DMS153 treated with DMSO at 0.1 percent for 48 hours (cell line): ENCODE results near the gene RAP1A.
A peak's percentile ranks its signal among the peaks of the same experiment; 100 is the strongest.
"Not testable (repeated sequence)": the region's sequence is repeated elsewhere in the genome, so short reads cannot be mapped to it uniquely, and the experiment has no call there.

Experiments used
- DNase-seq: peaks from one replicate; lab custom pipeline; 2025; ENCODE audit not compliant: unreplicated experiment; lab: John Stamatoyannopoulos, UW

The RAP1A gene

DNA sequence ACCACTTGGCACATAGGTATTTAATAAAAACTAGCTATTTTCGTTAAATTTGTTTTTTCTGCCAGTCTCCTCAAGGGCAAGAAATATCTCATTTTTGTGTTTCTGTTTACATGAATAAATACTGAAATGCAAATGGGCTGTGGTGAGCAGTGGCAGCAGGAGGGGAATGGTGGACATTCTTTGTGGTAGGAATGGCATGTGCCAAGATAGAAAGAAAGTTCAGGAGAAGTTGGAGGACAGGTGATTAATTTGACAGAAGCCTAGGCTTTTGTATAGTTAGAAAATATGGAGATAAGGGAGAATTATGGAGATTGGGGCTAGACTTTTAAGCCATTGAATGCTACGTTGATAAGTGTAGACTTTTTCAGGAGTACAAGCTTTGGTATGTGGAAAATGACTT, 8.6 kb downstream of the RAP1A start:
- DNase-seq, result no peak

GRCh38 chr1:111629190-111629954, 9.8 kb downstream of the RAP1A start:
- no peak for DNase-seq

- no peak for DNase-seq
These were observed 11.0 kb downstream of the RAP1A start for GRCh38 chr1:111630567-111630966.

- no peak for DNase-seq
These were observed 11.9 kb downstream of the RAP1A start for GRCh38 chr1:111631502-111631901.

DNA sequence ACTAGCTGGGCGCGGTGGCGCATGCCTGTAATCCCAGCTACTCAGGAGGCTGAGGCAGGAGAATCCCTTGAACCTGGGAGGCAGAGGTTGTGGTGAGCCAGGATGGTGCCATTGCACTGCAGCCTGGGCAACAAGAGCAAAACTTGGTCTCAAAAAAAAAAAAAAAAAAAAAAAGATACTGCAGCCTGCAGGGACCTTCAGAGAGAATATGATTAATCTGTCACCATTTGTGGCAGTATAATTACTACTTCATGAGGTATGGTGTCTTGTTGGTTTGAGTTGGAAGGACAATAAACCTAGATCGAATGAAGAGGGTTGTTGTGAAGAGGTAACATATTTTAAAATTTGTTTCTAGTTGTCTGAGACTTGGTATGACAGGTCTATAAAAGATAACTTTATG, 13.2 kb downstream of the RAP1A start:
- not testable (repeated sequence) for DNase-seq

DNA sequence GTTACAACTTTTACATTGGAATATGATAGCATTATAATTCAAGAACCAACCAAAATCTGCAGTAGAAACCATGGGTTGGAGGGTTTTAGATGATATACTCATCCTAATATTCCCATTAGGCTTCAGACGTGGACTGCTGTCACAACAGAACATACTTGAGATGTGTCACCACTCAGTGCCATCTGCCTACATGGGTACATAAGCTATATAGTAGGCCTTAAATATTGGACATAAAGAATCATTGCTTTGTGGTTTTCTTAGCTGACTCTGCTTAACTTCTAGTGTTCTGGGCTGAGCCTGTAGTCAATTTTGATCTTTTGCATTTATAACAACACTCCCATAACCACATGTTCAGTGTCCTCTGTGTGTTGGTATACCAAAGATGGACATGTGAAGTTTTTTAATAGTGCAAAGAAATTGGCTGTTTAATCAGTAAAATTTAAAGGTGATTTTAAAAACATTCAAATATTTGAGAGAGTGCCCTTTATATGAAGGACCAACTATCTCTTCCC, 14.2 kb downstream of the RAP1A start:
- no peak for DNase-seq

DNA sequence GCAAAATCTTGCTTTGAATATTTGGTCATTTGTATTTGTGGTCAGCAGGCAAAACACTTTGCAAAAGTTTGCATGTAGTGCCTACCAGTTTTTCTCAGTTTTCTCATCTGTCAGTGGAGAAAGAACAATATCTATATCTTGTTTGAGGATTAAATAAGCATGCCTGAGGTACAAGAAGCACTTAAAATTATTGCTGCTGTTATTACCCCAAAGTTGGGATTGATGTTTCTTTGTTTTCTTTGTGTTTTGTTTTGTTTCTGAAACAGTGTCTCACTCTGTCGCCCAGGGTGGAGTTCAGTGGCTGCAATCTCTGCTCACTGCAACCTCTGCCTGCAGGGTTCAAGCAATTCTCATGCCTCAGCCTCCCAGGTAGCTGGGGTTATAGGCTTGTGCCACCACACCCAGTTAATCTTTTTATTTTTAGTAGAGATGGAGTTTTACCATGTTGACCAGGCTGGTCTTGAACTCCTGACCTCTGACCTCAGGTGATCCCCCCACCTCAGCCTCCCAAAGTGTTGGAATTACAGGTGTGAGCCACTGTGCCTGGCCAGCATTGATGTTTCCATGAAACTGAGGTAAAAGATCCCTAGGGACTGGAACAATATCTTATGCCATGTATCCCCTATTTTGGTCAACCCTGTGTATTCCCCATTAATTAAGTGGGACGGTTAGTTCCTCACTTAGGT, 15.9 kb downstream of the RAP1A start:
- DNase-seq, result no peak

DNA sequence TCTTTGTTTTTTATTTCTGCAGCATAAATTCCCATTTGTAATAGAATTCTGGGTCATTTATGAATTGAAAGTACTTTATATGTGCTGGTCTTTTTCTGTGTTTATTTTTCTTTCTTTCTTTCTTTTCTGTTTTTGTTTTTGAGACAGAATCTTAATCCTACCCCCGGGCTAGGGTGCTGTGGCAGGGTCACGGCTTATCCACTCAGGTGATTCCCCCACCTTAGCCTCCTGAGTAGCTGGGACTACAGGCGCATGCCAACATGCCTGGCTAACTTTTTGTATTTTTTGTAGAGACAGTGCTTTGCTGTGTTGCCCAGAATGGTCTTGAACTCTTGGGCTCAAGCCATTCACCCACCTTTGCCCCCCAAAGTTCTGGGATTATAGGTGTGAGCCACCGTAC, 18.7 kb downstream of the RAP1A start:
- DNase-seq, result no peak

GRCh38 chr1:111639602-111640198, 20.1 kb downstream of the RAP1A start:
- DNase-seq, result no peak

GRCh38 chr1:111643097-111643496, 23.5 kb downstream of the RAP1A start:
- no peak for DNase-seq

- DNase-seq, result no peak
These were observed 24.1 kb downstream of the RAP1A start for GRCh38 chr1:111643696-111644095.

- no peak for DNase-seq
These were observed 24.9 kb downstream of the RAP1A start for GRCh38 chr1:111644506-111644905.

- DNase-seq, result no peak
These were observed 28.1 kb downstream of the RAP1A start for GRCh38 chr1:111647736-111648135.

DNA sequence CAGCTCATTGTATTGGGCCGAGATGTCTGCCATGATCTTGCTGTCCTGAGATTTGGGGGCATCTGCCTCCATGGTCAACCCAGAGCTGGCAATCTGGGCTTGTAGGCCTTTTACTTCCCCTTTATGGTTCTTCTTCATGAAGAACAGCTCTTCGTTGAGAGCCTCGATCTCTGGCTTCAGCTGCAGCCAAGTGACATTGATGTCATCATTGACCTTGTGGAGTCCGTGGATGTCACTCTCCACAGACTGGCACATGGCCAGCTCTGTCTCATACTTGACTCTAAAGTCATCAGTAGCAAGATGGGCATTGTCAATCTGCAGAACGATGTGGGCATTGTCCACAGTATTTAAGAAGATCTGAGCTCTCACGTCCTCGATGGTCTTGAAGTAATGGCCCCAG, 29.2 kb downstream of the RAP1A start:
- no peak for DNase-seq

DNA sequence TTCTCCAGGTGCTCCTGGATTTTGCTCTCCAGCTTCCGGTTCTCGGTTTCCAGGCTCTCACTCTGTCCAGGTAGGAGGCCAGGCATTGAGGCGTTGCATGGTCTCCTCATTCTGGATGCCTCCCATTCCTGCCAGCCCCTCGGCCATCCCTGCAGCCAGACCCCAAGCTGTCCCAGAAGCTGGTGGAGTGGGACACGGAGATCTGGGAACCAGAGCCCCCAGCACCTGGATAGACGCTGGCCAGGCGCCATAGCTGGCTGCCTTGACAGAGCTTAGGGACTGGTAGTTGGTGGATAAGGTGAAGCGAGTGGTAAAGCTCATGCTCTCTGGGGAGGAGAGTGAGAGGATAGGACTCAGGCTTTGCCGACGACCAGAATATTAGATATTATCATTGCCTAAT, 29.6 kb downstream of the RAP1A start:
- DNase-seq, result no peak

GRCh38 chr1:111649648-111650047, 30.1 kb downstream of the RAP1A start:
- DNase-seq, result no peak

DNA sequence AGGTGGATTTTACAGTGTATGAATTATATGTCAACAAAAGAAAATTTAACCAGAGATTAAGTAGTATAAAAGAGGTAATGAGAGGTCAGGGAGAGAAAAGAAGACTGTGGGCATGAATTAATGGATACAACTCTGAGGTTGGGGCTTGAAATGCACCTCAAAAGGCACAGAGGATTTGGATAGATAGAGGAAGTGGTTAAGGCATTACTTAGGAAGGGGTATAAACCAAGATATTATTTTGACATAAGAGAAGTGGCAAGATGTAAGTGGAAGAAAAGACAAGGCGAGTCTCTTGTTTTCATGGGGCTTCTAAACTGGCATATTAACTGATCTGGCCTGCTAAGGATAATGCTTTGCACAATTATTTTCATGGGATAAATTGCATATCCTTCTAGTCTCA, 34.1 kb downstream of the RAP1A start:
- DNase-seq, result no peak

- no peak for DNase-seq
These were observed 35.2 kb downstream of the RAP1A start for GRCh38 chr1:111654839-111655238.

DNA sequence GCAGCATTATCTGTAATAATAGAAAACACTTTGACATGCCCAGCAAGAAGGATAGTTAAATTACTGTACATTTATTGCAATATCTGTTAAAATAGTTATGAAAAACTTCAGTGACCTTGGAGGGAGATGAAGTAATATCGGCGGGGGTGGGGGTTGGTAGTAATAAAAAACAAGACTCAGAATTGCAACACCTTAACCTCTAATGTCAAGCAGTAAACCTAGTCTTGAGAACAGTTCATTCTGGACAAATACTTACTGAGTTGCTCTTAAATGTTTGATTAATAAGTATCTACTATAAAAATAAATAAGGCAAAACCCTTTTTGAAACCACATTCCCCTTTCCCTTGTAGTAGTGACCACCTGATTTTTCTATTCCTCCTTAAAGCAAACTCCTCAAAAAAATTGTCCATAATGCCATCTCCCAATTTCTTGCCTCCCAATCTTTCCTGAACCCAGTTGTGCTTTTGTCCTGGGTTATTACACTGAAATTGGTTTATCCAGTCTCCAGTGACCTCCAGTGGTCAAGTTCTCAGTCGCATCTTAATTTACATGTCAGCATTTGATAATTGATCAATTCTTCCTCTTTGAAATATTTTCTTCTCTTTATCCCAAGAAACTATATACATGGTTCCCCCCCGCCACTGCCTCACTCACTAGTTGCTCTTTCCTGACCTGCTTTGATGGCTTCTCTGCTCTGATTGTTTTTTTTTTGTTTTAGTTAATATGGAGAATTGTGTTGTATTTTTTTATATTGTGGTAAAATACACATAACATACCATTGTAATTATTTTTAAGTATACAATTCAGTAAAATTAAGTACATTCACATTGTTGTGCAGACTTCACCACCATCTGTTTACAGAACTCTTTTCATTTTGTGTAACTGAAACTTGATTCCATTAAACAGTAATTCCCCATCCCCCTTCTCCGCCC, 36.8 kb downstream of the RAP1A start:
- DNase-seq, result peak; percentile 2

DNA sequence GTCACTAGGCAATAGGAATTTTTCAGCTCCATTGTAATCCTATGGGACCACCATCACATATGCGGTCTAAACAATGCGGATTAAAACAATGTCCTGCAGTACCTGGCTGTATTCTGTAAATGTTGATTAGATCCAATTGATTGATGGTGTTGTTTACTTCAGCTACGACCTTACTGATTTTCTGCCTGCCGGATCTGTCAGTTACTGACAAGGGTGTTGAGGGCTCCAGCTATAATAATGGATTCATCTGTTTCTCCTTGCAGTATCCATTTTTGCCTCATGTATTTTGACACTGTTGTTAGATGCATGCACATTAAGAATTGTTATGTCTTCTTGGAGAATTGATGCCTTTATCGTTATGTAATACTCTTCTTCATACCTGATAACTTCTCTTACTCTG, 39.0 kb downstream of the RAP1A start:
- DNase-seq, result no peak
